ENCODE results near the gene NFYC.

NFYC gene

DNA sequence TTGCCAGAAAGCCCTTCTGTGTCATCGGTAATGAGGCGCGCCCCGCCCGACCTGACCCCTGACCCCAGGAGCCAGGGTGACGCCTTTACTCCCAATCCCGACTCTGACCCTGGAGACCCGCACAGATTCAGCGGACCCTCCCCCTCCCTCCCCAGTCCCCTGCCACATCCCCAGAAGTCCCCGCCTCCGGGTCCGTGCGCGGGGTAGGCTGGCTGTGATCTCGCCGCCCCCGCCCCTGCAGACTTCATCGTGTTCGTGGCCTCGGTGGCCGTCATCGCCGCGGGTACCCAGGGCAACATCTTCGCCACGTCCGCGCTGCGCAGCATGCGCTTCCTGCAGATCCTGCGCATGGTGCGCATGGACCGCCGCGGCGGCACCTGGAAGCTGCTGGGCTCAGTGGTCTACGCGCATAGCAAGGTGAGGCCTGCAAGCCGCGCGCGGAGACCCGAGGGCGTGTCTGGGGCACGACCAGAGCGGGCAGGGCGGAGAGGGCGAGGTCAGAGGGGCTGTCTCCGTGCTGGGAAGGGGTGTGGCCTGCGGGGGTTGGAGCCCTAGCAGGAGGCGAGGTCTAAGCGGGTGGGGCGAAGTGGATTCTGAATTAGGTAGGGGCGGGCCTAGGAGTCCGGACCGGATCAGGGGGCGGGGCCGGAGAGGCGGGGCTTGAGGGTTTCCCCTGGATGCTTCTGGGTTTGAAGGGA is 126.9 kb downstream of the NFYC start:
- no peaks in the 10 kb centered on the region for H3F3A ChIP-seq (ENCODE audit: low read depth)
- H3K36me3 ChIP-seq (ENCODE audit: insufficient read depth, low read length): no peaks in the 10 kb centered on the region
- H3K4me3 ChIP-seq (ENCODE audit: low read length, poor library complexity, severe bottlenecking): no peak overlapping the region
- H3K4me1 ChIP-seq (ENCODE audit: insufficient read depth, low read length, poor library complexity, severe bottlenecking): peaks cover 8% of the 10 kb centered on the region
- no peaks in the 10 kb centered on the region for H3K9me3 ChIP-seq (ENCODE audit: insufficient read depth, low read depth, low read length)
- no peaks in the 10 kb centered on the region for H4K20me1 ChIP-seq (ENCODE audit: insufficient read depth, low read length, poor library complexity, severe bottlenecking)
- no peak overlapping the region for H3K9ac ChIP-seq (ENCODE audit: low read depth, low read length, poor library complexity, severe bottlenecking)
- H3K27me3 ChIP-seq (ENCODE audit: insufficient read depth, low read length, poor library complexity, severe bottlenecking): no peaks in the 10 kb centered on the region
- no peaks in the 10 kb centered on the region for H3K9me2 ChIP-seq (replicated peaks; ENCODE audit: low read depth, low read length)
- H2AFZ ChIP-seq (ENCODE audit: low read length): no peak overlapping the region
- TF ChIP-seq EZH2phosphoT487 (IDR thresholded peaks at IDR 0.05; ENCODE audit: borderline replicate concordance): no peak
- H3K79me2 ChIP-seq (ENCODE audit: insufficient read depth, low read length): no peaks in the 10 kb centered on the region
- H3K4me2 ChIP-seq (ENCODE audit: low read depth, low read length, poor library complexity, severe bottlenecking): no peak overlapping the region

DNA sequence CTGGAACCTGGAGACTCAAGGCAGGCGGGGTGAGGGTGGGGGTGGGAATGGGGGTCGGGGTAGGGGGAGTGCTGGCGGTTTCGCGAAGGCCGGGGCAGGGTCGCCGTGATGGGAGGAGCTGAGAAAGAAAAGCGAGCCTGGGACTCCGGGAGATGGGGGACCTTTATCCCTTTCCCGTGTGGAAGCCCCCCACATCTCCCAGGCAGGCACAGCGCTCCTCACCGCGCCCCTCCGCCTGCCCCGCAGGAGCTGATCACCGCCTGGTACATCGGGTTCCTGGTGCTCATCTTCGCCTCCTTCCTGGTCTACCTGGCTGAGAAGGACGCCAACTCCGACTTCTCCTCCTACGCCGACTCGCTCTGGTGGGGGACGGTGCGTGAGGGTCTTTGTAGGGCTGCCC is 127.6 kb downstream of the NFYC start:
- TF ChIP-seq EZH2phosphoT487 (IDR thresholded peaks at IDR 0.05; ENCODE audit: borderline replicate concordance): no peak
- TF ChIP-seq, protein P1, sequence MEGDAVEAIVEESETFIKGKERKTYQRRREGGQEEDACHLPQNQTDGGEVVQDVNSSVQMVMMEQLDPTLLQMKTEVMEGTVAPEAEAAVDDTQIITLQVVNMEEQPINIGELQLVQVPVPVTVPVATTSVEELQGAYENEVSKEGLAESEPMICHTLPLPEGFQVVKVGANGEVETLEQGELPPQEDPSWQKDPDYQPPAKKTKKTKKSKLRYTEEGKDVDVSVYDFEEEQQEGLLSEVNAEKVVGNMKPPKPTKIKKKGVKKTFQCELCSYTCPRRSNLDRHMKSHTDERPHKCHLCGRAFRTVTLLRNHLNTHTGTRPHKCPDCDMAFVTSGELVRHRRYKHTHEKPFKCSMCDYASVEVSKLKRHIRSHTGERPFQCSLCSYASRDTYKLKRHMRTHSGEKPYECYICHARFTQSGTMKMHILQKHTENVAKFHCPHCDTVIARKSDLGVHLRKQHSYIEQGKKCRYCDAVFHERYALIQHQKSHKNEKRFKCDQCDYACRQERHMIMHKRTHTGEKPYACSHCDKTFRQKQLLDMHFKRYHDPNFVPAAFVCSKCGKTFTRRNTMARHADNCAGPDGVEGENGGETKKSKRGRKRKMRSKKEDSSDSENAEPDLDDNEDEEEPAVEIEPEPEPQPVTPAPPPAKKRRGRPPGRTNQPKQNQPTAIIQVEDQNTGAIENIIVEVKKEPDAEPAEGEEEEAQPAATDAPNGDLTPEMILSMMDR (conservative IDR thresholded peaks at IDR 0.05; ENCODE audit: low read length): no peak
- Histone ChIP-seq H3K4me2 (ENCODE audit: low read depth, low read length, poor library complexity, severe bottlenecking) (no peak overlapping the region), H4K20me1 (ENCODE audit: insufficient read depth, low read length, poor library complexity, severe bottlenecking) (no peaks in the 10 kb centered on the region), H3K36me3 (ENCODE audit: insufficient read depth, low read length) (no peaks in the 10 kb centered on the region), H3K79me2 (ENCODE audit: insufficient read depth, low read length) (no peaks in the 10 kb centered on the region), H3K9me3 (ENCODE audit: insufficient read depth, low read depth, low read length) (no peaks in the 10 kb centered on the region), H3K9ac (ENCODE audit: low read depth, low read length, poor library complexity, severe bottlenecking) (no peak overlapping the region), H3F3A (ENCODE audit: low read depth) (no peaks in the 10 kb centered on the region), H3K27me3 (ENCODE audit: insufficient read depth, low read length, poor library complexity, severe bottlenecking) (no peaks in the 10 kb centered on the region), H3K4me3 (ENCODE audit: low read length, poor library complexity, severe bottlenecking) (no peak overlapping the region), H3K4me1 (ENCODE audit: insufficient read depth, low read length, poor library complexity, severe bottlenecking) (peaks cover 12% of the 10 kb centered on the region), H2AFZ (ENCODE audit: low read length) (no peak overlapping the region), H3K9me2 (replicated peaks; ENCODE audit: low read depth, low read length) (no peaks in the 10 kb centered on the region)

DNA sequence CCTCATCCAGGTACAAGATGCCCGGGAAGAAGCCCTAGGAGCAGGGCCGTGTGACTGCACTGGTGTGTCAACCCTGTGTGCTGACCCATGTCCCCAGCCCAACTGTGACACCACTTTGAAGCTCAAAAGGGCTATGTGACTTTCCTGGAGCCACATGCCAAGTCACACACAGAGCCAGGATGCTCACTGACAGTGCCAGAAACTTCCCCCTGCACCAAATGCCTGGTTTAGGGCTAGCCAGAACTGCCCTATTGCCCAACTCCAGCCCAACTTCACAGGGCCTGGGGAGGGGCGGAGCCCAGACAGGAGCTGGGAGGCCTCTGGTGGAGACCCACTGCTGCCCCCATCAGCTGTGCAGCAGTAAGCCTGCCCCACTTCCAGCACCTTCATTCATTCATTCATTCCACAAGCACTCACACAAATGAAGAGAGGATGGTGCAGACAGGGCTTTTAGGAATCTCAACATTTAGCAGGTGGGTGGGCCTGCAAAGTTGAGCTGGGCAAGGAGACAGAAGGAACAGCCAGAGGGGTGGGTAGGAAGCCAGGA is 128.8 kb downstream of the NFYC start:
- Histone ChIP-seq H3K9me2 (replicated peaks; ENCODE audit: low read depth, low read length) (no peaks in the 10 kb centered on the region), H3K27me3 (ENCODE audit: insufficient read depth, low read length, poor library complexity, severe bottlenecking) (no peaks in the 10 kb centered on the region), H3K9me3 (ENCODE audit: insufficient read depth, low read depth, low read length) (no peaks in the 10 kb centered on the region), H3K79me2 (ENCODE audit: insufficient read depth, low read length) (no peaks in the 10 kb centered on the region), H3K9ac (ENCODE audit: low read depth, low read length, poor library complexity, severe bottlenecking) (no peak overlapping the region), H3F3A (ENCODE audit: low read depth) (no peaks in the 10 kb centered on the region), H2AFZ (ENCODE audit: low read length) (no peak overlapping the region), H3K4me3 (ENCODE audit: low read length, poor library complexity, severe bottlenecking) (no peak overlapping the region), H3K4me2 (ENCODE audit: low read depth, low read length, poor library complexity, severe bottlenecking) (no peak overlapping the region), H4K20me1 (ENCODE audit: insufficient read depth, low read length, poor library complexity, severe bottlenecking) (no peaks in the 10 kb centered on the region), H3K36me3 (ENCODE audit: insufficient read depth, low read length) (no peaks in the 10 kb centered on the region), H3K4me1 (ENCODE audit: insufficient read depth, low read length, poor library complexity, severe bottlenecking) (peaks cover 24% of the 10 kb centered on the region)
- TF ChIP-seq, protein P1 (conservative IDR thresholded peaks at IDR 0.05; ENCODE audit: low read length): peak; percentile 46
- TF ChIP-seq EZH2phosphoT487 (IDR thresholded peaks at IDR 0.05; ENCODE audit: borderline replicate concordance): no peak
